Measurements from ENCODE around the gene BACH2. TPM values are rescaled to one million over a fixed set of nuclear protein-coding genes. Genes with fewer than 3 reads are reported as not detected.

Gene BACH2
- total and polyA plus RNA-seq, 4 experiments from 2014 or later: 6.5 to 48.0 (median 25.8) TPM

DNA sequence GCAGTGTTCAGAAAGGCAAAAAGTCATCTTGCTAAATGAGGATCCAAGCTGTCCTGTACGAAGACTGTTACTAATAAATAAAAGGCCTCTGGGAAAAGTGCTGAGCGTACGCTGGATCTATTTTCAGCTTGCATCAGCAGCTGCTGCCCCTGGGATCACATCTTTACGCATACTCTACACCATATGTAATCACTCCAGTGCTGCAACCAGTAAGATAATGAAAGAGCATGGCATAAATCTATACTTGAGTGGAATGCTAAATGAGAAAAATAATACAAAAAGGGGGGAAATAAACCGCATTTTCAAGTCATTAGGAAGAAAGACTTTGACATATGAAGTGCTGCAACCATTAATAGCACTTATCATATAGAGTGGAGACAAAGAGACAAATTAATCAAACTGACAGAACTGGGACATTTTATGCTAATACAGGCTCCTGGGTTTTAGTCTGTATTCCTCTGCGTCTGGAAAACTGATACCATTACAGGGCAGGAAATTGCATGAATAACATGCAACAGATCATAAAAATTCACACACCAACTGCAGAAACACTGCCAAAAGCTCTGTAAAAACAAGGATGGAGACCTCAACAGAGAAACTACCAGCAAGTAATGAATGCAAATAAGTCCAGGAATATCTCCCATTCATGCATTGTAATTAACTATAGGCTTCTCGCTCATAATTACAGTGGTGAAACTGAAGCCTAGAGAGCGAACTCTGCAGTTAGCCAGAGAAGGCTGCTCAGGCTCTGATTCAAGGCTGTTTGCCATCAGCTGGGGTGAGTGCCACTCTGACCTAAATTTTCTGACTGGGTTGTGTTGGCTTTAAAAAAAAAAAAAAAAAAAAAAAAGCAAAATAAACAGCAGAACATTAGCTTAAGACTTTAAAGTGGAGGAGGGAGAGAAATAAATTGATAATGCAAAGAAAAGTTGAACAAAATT lies 318.6 kb downstream of the BACH2 start:
- no peak overlapping the region for H3K27ac Mint-ChIP-seq
- ChIA-PET POLR2A (ENCODE audit: partially characterized antibody) (no interaction called here), CTCF (ENCODE audit: partially characterized antibody) (interaction anchor here (0.6 to 3.6 kb wide), 3 partner anchors 37 to 322 kb away, joined by 3 to 16 read pairs (median 3); no protein-coding TSS in a partner anchor)
- H3K4me1 Mint-ChIP-seq: peaks cover 11 to 24% (median 17%) of the 10 kb centered on the region in 4 donors
- no peaks in the 10 kb centered on the region for H3K27me3 Mint-ChIP-seq
- intact Hi-C loops (cut with micrococcal nuclease): no loop called here
- no peaks in the 10 kb centered on the region for H3K9me3 Mint-ChIP-seq
- Histone ChIP-seq H3K9me3 (ENCODE audit: control insufficient read depth in 1 of 2, low read length in 2 of 2) (no peaks in the 10 kb centered on the region), H3K4me3 (ENCODE audit: low read length in 2 of 2) (no peak overlapping the region), H3K4me1 (ENCODE audit: insufficient read depth, low read length) (peaks cover 7% of the 10 kb centered on the region), H3K27me3 (ENCODE audit: insufficient read depth, low read length) (no peaks in the 10 kb centered on the region), H3K27ac (ENCODE audit: low read depth, low read length) (no peak overlapping the region), H3K36me3 (ENCODE audit: insufficient read depth, low read length) (no peaks in the 10 kb centered on the region)
- DNase-seq: no peak
- H3K4me3 Mint-ChIP-seq: no peak overlapping the region
- H3K36me3 Mint-ChIP-seq: peaks cover 4 to 15% of the 10 kb centered on the region in 2 donors

DNA sequence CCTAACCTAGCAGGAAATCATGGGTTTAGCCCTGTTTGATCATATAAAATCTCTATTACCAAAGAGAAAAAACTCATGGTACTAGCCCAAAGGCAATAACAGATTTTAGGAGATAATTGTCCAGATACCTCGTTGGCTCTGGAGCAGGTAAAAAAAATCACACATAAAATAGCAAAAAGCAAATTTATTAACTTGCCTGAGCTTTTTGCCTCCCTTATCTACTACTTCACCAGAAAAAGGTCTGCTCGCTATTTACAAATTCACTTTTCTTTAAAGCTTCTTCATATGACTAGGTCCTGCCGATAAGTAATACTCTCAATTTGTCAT lies 320.0 kb downstream of the BACH2 start:
- DNase-seq: no peak
- intact Hi-C loops (cut with micrococcal nuclease): no loop called here

DNA sequence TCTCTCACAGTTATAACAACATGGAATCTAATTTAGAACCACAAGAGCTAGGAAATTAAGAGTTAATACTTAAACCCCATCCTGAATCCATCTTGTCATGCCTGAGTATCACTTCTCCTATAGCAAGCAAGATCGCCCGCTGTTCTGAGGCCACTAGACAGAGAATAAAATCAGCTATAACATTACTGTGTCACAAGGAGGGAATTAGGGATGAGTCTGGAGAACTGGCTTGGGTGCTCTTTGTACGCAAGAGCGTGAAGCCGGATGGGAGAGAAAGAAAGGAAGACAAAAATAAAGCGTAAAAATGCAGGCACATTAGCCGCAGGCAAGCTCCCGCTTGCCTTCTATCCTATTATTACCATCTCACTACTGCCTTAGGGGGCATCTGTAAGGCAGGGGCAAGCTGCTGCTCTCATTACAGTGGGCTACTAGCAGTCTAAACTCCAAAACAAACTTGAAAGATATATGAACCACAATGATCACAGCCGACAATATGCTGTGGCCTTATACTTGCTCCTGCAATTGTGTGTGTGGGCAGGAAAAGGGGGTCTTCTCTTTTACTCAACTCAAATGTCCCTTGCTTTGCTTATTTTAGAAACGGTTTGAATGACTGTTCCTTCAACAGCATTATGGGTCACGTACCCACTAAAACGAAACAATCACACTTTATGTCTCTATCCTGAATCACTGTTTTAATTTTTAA lies 320.5 kb downstream of the BACH2 start:
- CTCF ChIA-PET (ENCODE audit: partially characterized antibody): interaction anchor here (1.3 to 3.6 kb wide), 3 partner anchors 10 to 35 kb away, joined by 3 to 16 read pairs (median 3); no protein-coding TSS in a partner anchor
- intact Hi-C loops (cut with micrococcal nuclease): no loop called here
- Mint-ChIP-seq H3K4me3 (no peak overlapping the region), H3K4me1 (peaks cover 4 to 11% (median 8%) of the 10 kb centered on the region in 4 donors), H3K27me3 (no peaks in the 10 kb centered on the region), H3K9me3 (no peaks in the 10 kb centered on the region), H3K27ac (peak overlapping the region in 3 of 7 donors; percentile 5 to 64 (median 43)), H3K36me3 (peaks cover 10 to 20% of the 10 kb centered on the region in 2 donors)
- no peak overlapping the region for H3K27ac ChIP-seq (ENCODE audit: low read depth, low read length)
- H3K4me1 ChIP-seq (ENCODE audit: insufficient read depth, low read length): peaks cover 7% of the 10 kb centered on the region
- no peaks in the 10 kb centered on the region for H3K36me3 ChIP-seq (ENCODE audit: insufficient read depth, low read length)
- H3K9me3 ChIP-seq (ENCODE audit: control insufficient read depth in 1 of 2, low read length in 2 of 2): no peaks in the 10 kb centered on the region
- no peak overlapping the region for H3K4me3 ChIP-seq (ENCODE audit: low read length in 2 of 2)
- H3K27me3 ChIP-seq (ENCODE audit: insufficient read depth, low read length): no peaks in the 10 kb centered on the region
- POLR2A ChIA-PET (ENCODE audit: partially characterized antibody): no interaction called here
- no peak for DNase-seq

More for the DNA sequence above, 320.0 kb downstream of the BACH2 start:
- Mint-ChIP-seq H3K27me3 (no peaks in the 10 kb centered on the region), H3K4me1 (peaks cover 9 to 11% (median 11%) of the 10 kb centered on the region in 4 donors), H3K27ac (no peak overlapping the region), H3K9me3 (no peaks in the 10 kb centered on the region), H3K36me3 (peaks cover 7 to 20% of the 10 kb centered on the region in 2 donors), H3K4me3 (no peak overlapping the region)
- Histone ChIP-seq H3K27ac (ENCODE audit: low read depth, low read length) (no peak overlapping the region), H3K36me3 (ENCODE audit: insufficient read depth, low read length) (no peaks in the 10 kb centered on the region), H3K4me1 (ENCODE audit: insufficient read depth, low read length) (peaks cover 7% of the 10 kb centered on the region), H3K27me3 (ENCODE audit: insufficient read depth, low read length) (no peaks in the 10 kb centered on the region), H3K4me3 (ENCODE audit: low read length in 2 of 2) (no peak overlapping the region), H3K9me3 (ENCODE audit: control insufficient read depth in 1 of 2, low read length in 2 of 2) (no peaks in the 10 kb centered on the region)
- ChIA-PET POLR2A (ENCODE audit: partially characterized antibody) (no interaction called here), CTCF (ENCODE audit: partially characterized antibody) (interaction anchor here (1.3 to 3.6 kb wide), 2 partner anchors 10 to 36 kb away, joined by 3 to 16 read pairs; no protein-coding TSS in a partner anchor)

DNA sequence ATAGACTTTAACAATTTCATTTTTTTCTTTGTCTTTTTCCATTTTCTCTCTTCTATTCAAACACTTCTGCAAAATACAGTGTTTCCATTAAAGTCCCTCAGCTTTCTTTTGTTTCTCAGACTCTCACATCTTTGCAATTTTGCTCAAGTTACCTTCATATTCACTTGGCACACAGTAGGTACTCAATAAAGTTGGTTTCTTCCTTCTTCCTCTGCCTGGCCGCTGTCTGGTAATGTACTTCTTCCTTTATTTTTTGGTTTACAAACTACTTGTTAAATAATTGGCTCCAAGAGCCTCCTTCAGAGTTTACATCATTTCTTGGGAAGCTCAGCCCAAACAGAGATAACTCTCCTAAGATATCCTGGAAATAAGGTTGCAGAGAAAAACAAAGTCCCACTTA lies 321.3 kb downstream of the BACH2 start:
- no peaks in the 10 kb centered on the region for H3K27me3 ChIP-seq (ENCODE audit: insufficient read depth, low read length)
- H3K36me3 ChIP-seq (ENCODE audit: insufficient read depth, low read length): no peaks in the 10 kb centered on the region
- H3K4me3 ChIP-seq (ENCODE audit: low read length in 2 of 2): no peak overlapping the region
- no peak for DNase-seq
- POLR2A ChIA-PET (ENCODE audit: partially characterized antibody): no interaction called here
- H3K4me1 ChIP-seq (ENCODE audit: insufficient read depth, low read length): peaks cover 7% of the 10 kb centered on the region
- no peak overlapping the region for H3K27ac Mint-ChIP-seq
- CTCF ChIA-PET (ENCODE audit: partially characterized antibody): interaction anchor here (1.3 kb wide), 1 partner anchor 23 kb away, joined by 3 read pairs; no protein-coding TSS in a partner anchor
- H3K4me1 Mint-ChIP-seq: peaks cover 3 to 9% (median 5%) of the 10 kb centered on the region in 4 donors
- H3K36me3 Mint-ChIP-seq: peaks cover 10 to 20% of the 10 kb centered on the region in 2 donors
- H3K27ac ChIP-seq (ENCODE audit: low read depth, low read length): no peak overlapping the region
- no peaks in the 10 kb centered on the region for H3K9me3 ChIP-seq (ENCODE audit: control insufficient read depth in 1 of 2, low read length in 2 of 2)
- no peak overlapping the region for H3K4me3 Mint-ChIP-seq
- no peaks in the 10 kb centered on the region for H3K9me3 Mint-ChIP-seq
- H3K27me3 Mint-ChIP-seq: no peaks in the 10 kb centered on the region
- intact Hi-C loops (cut with micrococcal nuclease): no loop called here

DNA sequence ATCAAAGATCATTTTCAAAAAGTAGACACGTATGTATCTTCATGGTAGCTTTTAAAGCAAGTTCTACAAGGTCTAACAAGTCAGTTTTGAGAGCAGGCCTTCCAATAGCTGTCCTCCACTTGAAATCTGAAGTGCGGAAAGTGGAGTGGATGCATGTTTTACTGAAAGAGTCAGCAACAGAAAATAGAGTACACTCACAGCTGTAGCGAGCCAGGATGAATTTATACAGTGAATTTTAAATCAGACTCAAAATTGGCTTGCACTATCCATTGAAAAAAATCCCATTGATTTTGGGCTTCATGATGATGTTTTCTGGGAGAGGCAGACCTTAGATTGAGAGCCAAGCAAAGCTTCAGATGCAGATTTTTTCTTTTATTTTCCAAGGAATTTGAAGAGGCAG lies 321.8 kb downstream of the BACH2 start:
- Histone ChIP-seq H3K27ac (ENCODE audit: low read depth, low read length) (no peak overlapping the region), H3K27me3 (ENCODE audit: insufficient read depth, low read length) (no peaks in the 10 kb centered on the region), H3K4me1 (ENCODE audit: insufficient read depth, low read length) (peaks cover 7% of the 10 kb centered on the region), H3K9me3 (ENCODE audit: control insufficient read depth in 1 of 2, low read length in 2 of 2) (no peaks in the 10 kb centered on the region), H3K36me3 (ENCODE audit: insufficient read depth, low read length) (no peaks in the 10 kb centered on the region), H3K4me3 (ENCODE audit: low read length in 2 of 2) (no peak overlapping the region)
- DNase-seq: no peak
- Mint-ChIP-seq H3K27ac (no peak overlapping the region), H3K4me3 (no peak overlapping the region), H3K27me3 (no peaks in the 10 kb centered on the region), H3K4me1 (peaks cover 0 to 8% (median 4%) of the 10 kb centered on the region in 4 donors), H3K36me3 (peaks cover 10 to 20% of the 10 kb centered on the region in 2 donors), H3K9me3 (no peaks in the 10 kb centered on the region)
- POLR2A ChIA-PET (ENCODE audit: partially characterized antibody): no interaction called here
- CTCF ChIA-PET (ENCODE audit: partially characterized antibody): interaction anchor here (1.3 kb wide), 1 partner anchor 23 kb away, joined by 3 read pairs; no protein-coding TSS in a partner anchor
- intact Hi-C loops (cut with micrococcal nuclease): no loop called here

DNA sequence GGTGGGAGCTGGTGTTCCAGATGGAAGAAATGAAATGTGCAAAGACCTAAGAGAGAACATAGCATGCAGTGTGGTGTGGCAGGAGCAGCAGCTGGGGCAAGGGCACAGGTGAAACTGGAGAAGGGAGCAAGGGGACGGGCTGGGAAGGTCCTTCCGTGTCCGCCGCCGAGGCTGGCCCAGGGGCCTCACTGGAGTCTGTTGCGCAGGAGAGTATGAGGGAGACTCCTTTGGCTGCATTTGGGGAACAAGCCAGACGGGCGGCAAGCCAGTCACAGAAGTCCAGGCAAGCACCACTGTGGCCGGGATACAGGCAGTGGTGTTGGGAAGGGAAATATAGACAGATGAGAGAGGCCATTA lies 324.6 kb downstream of the BACH2 start:
- POLR2A ChIA-PET (ENCODE audit: partially characterized antibody): interaction anchor here (1.1 kb wide), 1 partner anchor 147 kb away, joined by 3 read pairs; no protein-coding TSS in a partner anchor
- H3K27me3 Mint-ChIP-seq: no peaks in the 10 kb centered on the region

More for the DNA sequence above, 324.6 kb downstream of the BACH2 start:
- CTCF ChIA-PET (ENCODE audit: partially characterized antibody): interaction anchor here (0.6 to 3.0 kb wide), 6 partner anchors 31 to 507 kb away, joined by 3 to 19 read pairs (median 4); no protein-coding TSS in a partner anchor
- peak overlapping the region in 5 of 7 donors; percentile 5 to 66 (median 62) for H3K27ac Mint-ChIP-seq
- H3K4me3 Mint-ChIP-seq: no peak overlapping the region
- no peaks in the 10 kb centered on the region for H3K9me3 Mint-ChIP-seq
- peaks cover 4 to 10% (median 7%) of the 10 kb centered on the region in 4 donors for H3K4me1 Mint-ChIP-seq
- H3K4me3 ChIP-seq (ENCODE audit: low read length in 2 of 2): no peak overlapping the region
- DNase-seq: no peak
- peaks cover 10 to 22% of the 10 kb centered on the region in 2 donors for H3K36me3 Mint-ChIP-seq
- no peaks in the 10 kb centered on the region for H3K9me3 ChIP-seq (ENCODE audit: control insufficient read depth in 1 of 2, low read length in 2 of 2)
- H3K36me3 ChIP-seq (ENCODE audit: insufficient read depth, low read length): no peaks in the 10 kb centered on the region
- no peaks in the 10 kb centered on the region for H3K4me1 ChIP-seq (ENCODE audit: insufficient read depth, low read length)
- H3K27ac ChIP-seq (ENCODE audit: low read depth, low read length): no peak overlapping the region
- intact Hi-C loops (cut with micrococcal nuclease): no loop called here
- H3K27me3 ChIP-seq (ENCODE audit: insufficient read depth, low read length): no peaks in the 10 kb centered on the region
